Limb (tissue), 2 donors: Measurements from ENCODE around the gene FHIT.

Experiments
- DNase-seq, 2 donors: peaks; one replicate each; pipeline ENCODE4 v3.0.0-alpha.2; 2016; ENCODE audit errors: extremely low spot score in 2 of 2

FHIT gene

DNA sequence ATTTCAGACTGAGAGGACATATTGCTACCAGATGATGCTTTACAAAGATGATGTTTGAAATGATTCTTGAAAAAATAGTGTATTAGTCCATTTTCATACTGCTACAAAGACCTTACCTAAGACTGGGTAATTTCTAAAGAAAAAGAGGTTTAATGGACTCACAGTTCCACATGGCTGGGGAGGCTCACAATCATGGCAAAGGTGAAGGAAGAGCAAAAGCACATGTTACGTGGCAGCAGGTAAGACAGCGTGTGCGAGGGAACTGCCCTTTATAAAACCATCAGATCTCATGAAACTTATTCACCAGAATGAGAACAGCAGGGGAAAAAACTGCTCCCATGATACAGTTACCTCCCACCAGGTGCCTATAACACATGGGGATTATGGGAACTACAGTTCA, 1543.0 kb downstream of the FHIT start:
- no peak for DNase-seq

DNA sequence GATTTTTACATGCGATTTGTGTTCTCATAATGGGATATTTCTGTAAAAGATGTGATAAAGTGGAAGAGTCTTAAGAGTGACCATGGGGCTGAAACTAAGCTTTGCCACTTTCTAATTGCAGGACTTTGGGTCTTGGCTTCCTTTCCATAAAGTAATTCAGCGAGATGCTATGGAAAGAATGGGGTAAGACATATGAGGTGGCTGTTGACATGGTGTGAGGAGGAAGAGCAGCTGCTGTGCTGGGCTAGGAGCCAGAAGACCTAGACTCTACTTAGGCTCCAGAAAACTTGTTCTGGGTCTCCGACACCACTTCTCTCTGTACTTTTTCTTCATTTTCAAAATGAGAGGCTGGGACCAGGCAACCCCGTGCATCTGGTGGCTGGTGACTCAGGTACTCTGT, 1547.0 kb downstream of the FHIT start:
- peak; percentile 21 to 32 for DNase-seq

DNA sequence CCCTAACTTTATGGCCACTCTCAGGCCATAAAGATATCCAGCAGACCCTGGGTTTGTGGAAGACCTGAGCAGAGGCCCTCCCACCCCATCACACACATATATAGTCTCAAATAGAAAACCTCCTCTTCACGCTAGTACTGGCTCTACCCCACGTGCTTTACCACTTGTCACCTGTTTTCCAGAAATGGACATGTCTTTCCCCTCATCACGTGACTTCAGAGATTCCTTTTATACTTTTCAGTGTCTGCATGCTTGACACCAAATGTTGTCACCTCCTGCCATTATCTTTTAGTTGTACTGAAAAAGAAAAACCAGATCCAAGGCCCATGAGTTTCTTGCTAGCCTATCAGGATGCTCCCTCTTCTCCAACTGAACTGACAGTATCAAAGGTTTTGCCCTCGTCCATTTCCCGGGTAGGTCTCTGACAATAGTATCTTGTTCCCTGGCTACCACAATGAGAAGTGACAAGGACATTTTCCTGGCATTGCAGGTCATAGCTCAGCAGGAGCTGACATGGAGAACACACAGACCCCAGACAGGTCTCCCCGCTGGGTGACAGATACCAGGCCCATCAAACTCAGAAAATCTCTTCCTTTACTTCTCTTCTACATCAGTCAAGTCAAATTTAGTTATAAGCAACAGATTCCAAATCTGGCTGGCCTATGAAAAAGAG, 1551.5 kb downstream of the FHIT start:
- DNase-seq = no peak
